Kidney tubule cell (primary cell): Measurements from ENCODE around the gene CYP27A1.

ENCODE experiments used
- DNase-seq: peaks from one replicate; pipeline ENCODE4 v3.0.0-alpha.2; 2018; ENCODE audit warnings: low spot score

The CYP27A1 gene

GRCh38 chr2:218858671-218859555 is 77.0 kb downstream of the CYP27A1 start:
- DNase-seq = no peak

DNA sequence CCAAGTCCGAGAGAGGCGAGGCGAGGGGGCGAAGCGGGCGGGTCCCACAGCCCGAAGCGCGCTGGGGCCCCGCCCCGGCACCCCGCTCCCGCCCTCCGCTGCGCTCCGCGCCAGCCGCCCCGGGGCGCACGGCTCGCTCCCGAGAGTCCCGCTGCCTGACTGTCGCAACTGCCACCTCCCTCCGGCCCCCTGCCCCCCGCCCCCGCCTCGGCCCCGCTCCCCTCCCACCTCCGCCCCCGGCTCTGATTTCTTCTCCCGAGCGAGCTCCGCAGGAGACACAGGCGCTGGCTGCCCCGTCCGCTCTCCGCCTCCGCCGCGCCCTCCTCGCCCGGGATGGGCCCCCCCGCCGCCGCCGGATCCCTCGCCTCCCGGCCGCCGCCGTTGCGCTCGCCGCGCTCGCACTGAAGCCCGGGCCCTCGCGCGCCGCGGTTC is 77.6 kb downstream of the CYP27A1 start, which contains the start of gene WNT6:
WNT6 (plus strand) TSS at position 250 of the 432 bp plus-strand sequence. CDS start 233 bp downstream, outside the sequence.
- DNase-seq = no peak

GRCh38 chr2:218859988-218860831 is 78.3 kb downstream of the CYP27A1 start:
- no peak for DNase-seq

DNA sequence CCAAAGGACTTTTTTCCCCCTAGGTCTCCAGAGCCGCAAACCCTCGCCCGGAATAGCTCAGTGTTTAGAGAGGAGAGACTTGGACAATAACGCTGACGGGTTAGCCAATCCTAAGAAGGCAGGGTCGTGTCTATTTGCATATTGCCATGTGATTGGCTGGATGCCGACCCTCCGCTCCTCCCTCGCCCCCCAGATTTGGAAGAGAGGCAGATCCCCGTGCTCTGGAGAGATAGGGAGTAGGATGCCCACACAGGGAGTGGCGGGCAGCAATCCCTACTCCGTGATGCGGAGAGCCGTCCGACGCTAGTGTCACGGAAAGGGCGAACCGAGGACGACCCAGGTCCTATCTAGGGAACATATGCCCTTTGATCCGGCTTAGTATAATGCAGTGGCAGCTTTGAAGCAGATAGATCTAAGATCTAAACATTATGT is 79.0 kb downstream of the CYP27A1 start:
- DNase-seq = peak; percentile 24

DNA sequence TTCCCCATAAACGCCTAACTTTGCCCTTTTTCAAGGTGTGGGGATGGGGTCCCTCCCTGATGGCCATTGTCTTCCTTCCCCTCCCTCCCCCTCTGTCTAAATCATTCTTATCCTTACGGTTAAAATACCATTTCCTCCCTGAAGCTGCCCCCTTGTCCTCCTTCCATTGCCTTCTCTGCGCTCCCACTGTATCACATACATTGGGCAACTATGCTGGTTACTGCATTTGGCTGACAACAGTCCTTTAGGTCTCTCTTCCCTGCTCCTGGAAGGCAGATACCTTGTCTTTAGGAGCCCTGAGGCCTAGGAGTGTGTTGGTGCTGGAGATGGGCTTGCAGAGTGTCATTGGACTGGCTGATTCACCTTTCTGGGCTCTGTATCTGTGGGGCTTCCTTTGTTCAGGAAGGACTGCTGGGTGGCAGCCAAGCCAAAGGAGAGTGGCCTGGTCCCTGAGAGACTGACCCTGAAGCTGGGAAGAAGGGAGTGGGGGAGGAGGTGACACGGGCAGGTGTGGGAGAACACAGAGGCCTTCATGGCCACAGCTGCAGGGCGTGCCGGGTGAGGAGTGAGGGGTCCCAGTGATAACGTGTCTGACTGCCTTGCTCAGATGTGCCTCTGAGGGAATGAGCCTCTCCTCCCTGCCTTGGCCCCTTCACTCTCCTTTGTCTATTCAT is 79.8 kb downstream of the CYP27A1 start:
- DNase-seq = no peak

DNA sequence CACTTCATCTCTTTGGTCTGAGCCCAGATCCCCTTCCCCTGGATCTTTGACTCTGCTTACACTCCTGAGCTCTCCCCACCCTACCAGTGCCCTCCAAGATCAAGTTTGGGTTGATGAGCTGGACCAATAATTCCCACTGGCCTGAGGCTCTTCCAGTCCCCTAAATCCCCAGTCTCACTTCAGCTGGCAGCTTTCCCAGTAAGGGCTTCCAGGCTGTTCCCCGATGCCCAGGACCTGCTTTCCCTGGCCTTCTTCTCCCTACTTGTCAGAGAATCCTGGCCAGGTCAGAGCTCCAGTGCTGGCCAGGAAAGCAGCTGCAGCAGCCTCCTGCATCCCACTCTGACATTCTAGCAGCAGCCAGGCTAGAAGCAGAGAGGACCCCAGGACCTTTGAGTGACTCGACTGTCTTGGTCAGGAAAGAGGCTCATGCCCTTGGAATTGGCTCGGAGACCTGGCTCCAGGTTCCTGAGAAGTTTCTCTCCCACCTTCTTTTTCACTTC is 81.1 kb downstream of the CYP27A1 start:
- no peak for DNase-seq
